Gastroesophageal sphincter (tissue), 4 donors: ENCODE measurements around the gene KCND2. TPM values are rescaled to one million over a fixed set of nuclear protein-coding genes. Genes with fewer than 3 reads are reported as not detected.

Experiments
- ATAC-seq: fragments of 150-250 bp; one replicate; pipeline ENCODE4 v1.9.1; 2016; ENCODE audit warnings: mild to moderate bottlenecking, moderate library complexity
- H3K27ac ChIP-seq, 4 donors: fragments of 200-600 bp; sonication (generic) in 3 of 4; 1 replicate in 3 of 4; 2 replicates in 1 of 4; pipeline ENCODE4 v1.5.1; 2016 to 2019
- H3K27me3 ChIP-seq: fragments of 200-600 bp; sonication (generic); one replicate; pipeline ENCODE4 v1.5.1; 2019
- H3K36me3 ChIP-seq, 2 donors: fragments of 200-600 bp; sonication (generic); one replicate each; pipeline ENCODE4 v1.5.1; 2019; ENCODE audit warnings: control low read depth in 1 of 2
- H3K4me1 ChIP-seq, 3 donors: fragments of 200-600 bp; sonication (generic); 1 replicate in 2 of 3; 2 replicates in 1 of 3; pipeline ENCODE4 v1.5.1; 2016 to 2019; ENCODE audit warnings: control low read depth in 2 of 3
- H3K4me3 ChIP-seq, 2 donors: fragments of 200-600 bp; sonication (generic); one replicate each; pipeline ENCODE4 v1.5.1; 2019; ENCODE audit warnings: mild to moderate bottlenecking in 1 of 2, moderate library complexity in 1 of 2
- H3K9me3 ChIP-seq, 3 donors: fragments of 200-600 bp; sonication (generic); one replicate each; pipeline ENCODE4 v1.5.1; 2017 to 2019; ENCODE audit warnings: control low read depth in 2 of 3
- EP300 ChIP-seq: sonication (generic); formaldehyde crosslinking; IDR thresholded peaks from one replicate; pipeline ENCODE4 v1.6.1; 2017; ENCODE audit warnings: antibody characterized with exemption, mild to moderate bottlenecking
- POLR2A ChIP-seq, 2 donors: fragments of 450-650 bp; IDR thresholded peaks; one replicate each; pipeline ENCODE4 v1.6.1; 2017; ENCODE audit warnings: antibody characterized with exemption in 2 of 2, mild to moderate bottlenecking in 2 of 2, moderate library complexity in 1 of 2
- POLR2AphosphoS5 ChIP-seq: sonication (generic); formaldehyde crosslinking; IDR thresholded peaks from one replicate; pipeline ENCODE4 v1.6.1; 2017; ENCODE audit warnings: antibody characterized with exemption
- WGBS, 2 donors: methylation state at CpG; one replicate each; pipeline ENCODE4 v1.1.5; 2018; ENCODE audit warnings: low coverage in 1 of 2; 5-methylcytosine and 5-hydroxymethylcytosine counted together
- total RNA-seq, 4 donors: library from RNA; depleted of rRNA; stranded (reverse); fragments of >200 nt; gene quantifications; one replicate each; pipeline ENCODE4 v1.1.0, GENCODE V29; 2016
- TF ChIP-seq, protein P1 (sequence below), 4 experiments: fragments of 200-600 bp in 2 of 4; fragments of 450-650 bp in 2 of 4; sonication (generic) in 1 of 4; IDR thresholded peaks; one replicate each; pipeline ENCODE4 v1.5.1; 2017 to 2019; ENCODE audit warnings: antibody characterized with exemption in 4 of 4, mild to moderate bottlenecking in 2 of 4, moderate library complexity in 2 of 4

KCND2 gene
- total RNA-seq, 4 donors from 2014 or later: 0.40 to 0.93 (median 0.66) TPM

DNA sequence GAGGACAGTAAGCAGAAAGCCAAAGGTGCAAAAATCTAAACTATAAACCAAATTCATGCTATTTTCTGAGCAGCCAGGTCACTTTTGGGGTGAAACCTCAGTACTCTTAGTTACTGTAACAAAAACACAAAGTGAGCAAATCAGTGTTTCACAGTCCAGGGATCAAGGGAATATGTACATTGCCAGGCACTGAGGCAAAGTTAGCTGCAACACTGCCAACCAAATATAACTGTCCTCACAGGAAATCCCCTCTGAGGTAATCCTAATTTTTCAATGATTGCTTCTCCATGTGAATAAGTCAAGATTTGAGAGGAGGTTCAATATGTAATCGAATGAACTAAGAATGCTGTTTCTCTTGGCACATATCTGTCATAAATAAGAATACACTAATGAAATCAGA lies 355.3 kb downstream of the KCND2 start:
- no peak overlapping the region for H3K4me3 ChIP-seq
- no peak for ATAC-seq

DNA sequence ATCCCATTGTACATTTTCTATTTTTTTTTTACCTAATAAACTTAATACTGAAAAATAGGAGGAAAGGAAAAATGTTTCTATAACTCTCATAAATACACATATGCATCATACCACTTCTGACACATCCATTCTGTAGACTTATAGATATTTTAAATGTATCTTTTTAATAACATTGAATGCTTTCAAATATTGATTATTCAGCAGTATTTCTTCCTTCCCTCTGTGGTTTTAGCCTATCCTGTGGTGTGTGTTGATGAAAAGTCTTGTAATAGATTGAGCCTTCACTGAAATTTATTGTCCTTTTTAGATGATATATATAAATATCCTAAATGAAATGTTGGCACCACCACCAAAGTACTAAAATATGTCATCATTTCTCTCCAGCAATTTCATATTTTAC lies 366.9 kb downstream of the KCND2 start:
- no peaks in the 10 kb centered on the region for H3K36me3 ChIP-seq
- no peak for ATAC-seq
- no peaks in the 10 kb centered on the region for H3K9me3 ChIP-seq
- H3K4me3 ChIP-seq: no peak overlapping the region
- no peaks in the 10 kb centered on the region for H3K4me1 ChIP-seq
- no peaks in the 10 kb centered on the region for H3K27me3 ChIP-seq
- TF ChIP-seq POLR2A (IDR thresholded peaks at IDR 0.05): no peak
- TF ChIP-seq EP300: no peak
- TF ChIP-seq, protein P1, sequence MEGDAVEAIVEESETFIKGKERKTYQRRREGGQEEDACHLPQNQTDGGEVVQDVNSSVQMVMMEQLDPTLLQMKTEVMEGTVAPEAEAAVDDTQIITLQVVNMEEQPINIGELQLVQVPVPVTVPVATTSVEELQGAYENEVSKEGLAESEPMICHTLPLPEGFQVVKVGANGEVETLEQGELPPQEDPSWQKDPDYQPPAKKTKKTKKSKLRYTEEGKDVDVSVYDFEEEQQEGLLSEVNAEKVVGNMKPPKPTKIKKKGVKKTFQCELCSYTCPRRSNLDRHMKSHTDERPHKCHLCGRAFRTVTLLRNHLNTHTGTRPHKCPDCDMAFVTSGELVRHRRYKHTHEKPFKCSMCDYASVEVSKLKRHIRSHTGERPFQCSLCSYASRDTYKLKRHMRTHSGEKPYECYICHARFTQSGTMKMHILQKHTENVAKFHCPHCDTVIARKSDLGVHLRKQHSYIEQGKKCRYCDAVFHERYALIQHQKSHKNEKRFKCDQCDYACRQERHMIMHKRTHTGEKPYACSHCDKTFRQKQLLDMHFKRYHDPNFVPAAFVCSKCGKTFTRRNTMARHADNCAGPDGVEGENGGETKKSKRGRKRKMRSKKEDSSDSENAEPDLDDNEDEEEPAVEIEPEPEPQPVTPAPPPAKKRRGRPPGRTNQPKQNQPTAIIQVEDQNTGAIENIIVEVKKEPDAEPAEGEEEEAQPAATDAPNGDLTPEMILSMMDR (IDR thresholded peaks at IDR 0.05): no peak
- TF ChIP-seq POLR2AphosphoS5: no peak
- no peak overlapping the region for H3K27ac ChIP-seq

More for the DNA sequence above, 355.3 kb downstream of the KCND2 start:
- H3K27me3 ChIP-seq: no peaks in the 10 kb centered on the region
- no peaks in the 10 kb centered on the region for H3K4me1 ChIP-seq
- no peaks in the 10 kb centered on the region for H3K36me3 ChIP-seq
- 67 to 81% methylated on average over 1 of the region's 1 CpG for WGBS, 2 donors
- H3K27ac ChIP-seq: no peak overlapping the region
- TF ChIP-seq POLR2AphosphoS5 (no peak), EP300 (no peak), POLR2A (IDR thresholded peaks at IDR 0.05) (no peak)
- TF ChIP-seq, protein P1 (IDR thresholded peaks at IDR 0.05): no peak
- H3K9me3 ChIP-seq: no peaks in the 10 kb centered on the region

DNA sequence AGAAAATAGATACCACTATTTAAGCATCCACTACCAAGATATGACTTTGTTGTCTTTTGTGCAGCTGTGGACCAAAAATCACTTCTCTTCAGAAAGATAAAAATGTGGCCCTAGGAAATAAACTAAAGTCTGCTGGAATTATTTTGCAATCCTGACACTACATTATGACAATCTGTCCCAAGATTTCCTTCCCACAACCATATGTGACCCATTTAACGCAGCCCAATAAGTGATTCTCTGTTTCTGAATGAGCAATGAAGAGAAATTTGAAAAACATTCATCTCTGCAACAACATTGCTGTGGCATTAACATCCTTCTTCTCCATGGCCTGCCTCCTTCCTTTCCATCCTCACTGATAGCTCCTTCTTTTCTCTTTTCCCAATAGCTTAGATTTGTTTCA lies 373.0 kb downstream of the KCND2 start:
- no peaks in the 10 kb centered on the region for H3K4me1 ChIP-seq
- H3K27ac ChIP-seq: no peak overlapping the region
- WGBS, 2 donors: 76 to 89% methylated on average over 1 of the region's 1 CpG
- no peaks in the 10 kb centered on the region for H3K36me3 ChIP-seq
- TF ChIP-seq EP300 (no peak), POLR2AphosphoS5 (no peak), POLR2A (IDR thresholded peaks at IDR 0.05) (no peak)
- TF ChIP-seq, protein P1 (IDR thresholded peaks at IDR 0.05): no peak
- ATAC-seq: no peak
- H3K27me3 ChIP-seq: no peaks in the 10 kb centered on the region
- H3K9me3 ChIP-seq: no peaks in the 10 kb centered on the region
- no peak overlapping the region for H3K4me3 ChIP-seq

DNA sequence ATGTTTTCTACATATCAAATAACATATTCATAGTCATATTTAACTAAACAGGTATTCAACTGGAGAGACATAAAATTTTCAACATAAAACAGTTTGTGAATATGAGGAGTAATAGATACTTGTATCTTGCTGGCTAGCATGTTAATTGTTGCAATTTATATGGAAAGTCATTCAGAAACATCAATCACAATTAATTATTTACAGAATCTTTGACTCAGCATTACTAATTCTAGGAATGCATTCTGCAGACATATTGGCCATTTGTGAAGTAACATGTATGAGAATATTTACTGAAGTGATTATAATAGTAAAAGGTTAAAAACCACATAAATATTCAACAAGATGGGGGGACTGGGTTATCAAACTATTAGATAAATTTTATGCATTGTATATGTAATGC lies 381.3 kb downstream of the KCND2 start:
- TF ChIP-seq EP300 (no peak), POLR2A (IDR thresholded peaks at IDR 0.05) (no peak), POLR2AphosphoS5 (no peak)
- TF ChIP-seq, protein P1 (IDR thresholded peaks at IDR 0.05): no peak
- Histone ChIP-seq H3K4me3 (no peak overlapping the region), H3K27me3 (no peaks in the 10 kb centered on the region), H3K4me1 (no peaks in the 10 kb centered on the region), H3K9me3 (peaks cover 0 to 6% (median 0%) of the 10 kb centered on the region in 3 donors), H3K36me3 (no peaks in the 10 kb centered on the region), H3K27ac (no peak overlapping the region)
- ATAC-seq: no peak

DNA sequence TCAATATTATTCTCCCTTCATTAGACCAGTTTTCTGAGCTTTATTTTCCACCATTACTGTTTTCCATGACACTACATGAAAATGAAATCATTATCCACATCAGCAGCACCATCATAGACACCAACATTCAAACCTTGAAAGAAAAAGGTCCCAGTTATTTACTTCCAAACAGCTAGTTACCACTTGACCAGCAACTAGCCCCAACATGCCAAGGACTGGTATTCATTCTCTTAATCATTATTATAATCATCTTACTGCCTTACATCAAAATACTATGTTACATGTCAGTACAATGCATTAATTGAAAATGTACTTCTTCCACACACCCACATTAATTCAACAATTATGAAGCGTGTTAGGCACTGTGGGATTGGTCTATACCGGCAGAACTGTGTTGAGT lies 385.5 kb downstream of the KCND2 start:
- Histone ChIP-seq H3K27ac (no peak overlapping the region), H3K27me3 (no peaks in the 10 kb centered on the region), H3K36me3 (no peaks in the 10 kb centered on the region), H3K9me3 (no peaks in the 10 kb centered on the region), H3K4me3 (no peak overlapping the region), H3K4me1 (no peaks in the 10 kb centered on the region)
- WGBS, 2 donors: 94 to 95% methylated on average over 2 of the region's 2 CpGs
- ATAC-seq: no peak
- TF ChIP-seq, protein P1 (IDR thresholded peaks at IDR 0.05): no peak
- TF ChIP-seq POLR2AphosphoS5: no peak
- TF ChIP-seq POLR2A (IDR thresholded peaks at IDR 0.05): no peak
- no peak for TF ChIP-seq EP300
